Activated T-cell treated with anti-CD3 and anti-CD28 coated beads for 48 hours (primary cell): ENCODE measurements around the gene ARHGAP44.

Experiments
- DNase-seq: peaks from one replicate; pipeline ENCODE4 v3.0.0-alpha.2; 2020; ENCODE audit warnings: low read depth

ARHGAP44 gene

GRCh38 chr17:12789481-12790248 lies at the start of gene ARHGAP44:
ARHGAP44 (plus strand) TSS chr17:12789498; CDS start chr17:12789839, 341 bp downstream.
- peak; percentile 1 for DNase-seq

GRCh38 chr17:12739500-12739899 lies 49.8 kb upstream of the ARHGAP44 start:
- DNase-seq: no peak

- DNase-seq: no peak
Measured at GRCh38 chr17:12743046-12743445, 46.3 kb upstream of the ARHGAP44 start.

GRCh38 chr17:12744298-12744697 lies 45.0 kb upstream of the ARHGAP44 start:
- DNase-seq: no peak

GRCh38 chr17:12744786-12745185 lies 44.5 kb upstream of the ARHGAP44 start:
- no peak for DNase-seq

GRCh38 chr17:12745486-12745885 lies 43.8 kb upstream of the ARHGAP44 start:
- no peak for DNase-seq

GRCh38 chr17:12756786-12757185 lies 32.5 kb upstream of the ARHGAP44 start:
- no peak for DNase-seq

- no peak for DNase-seq
Measured at GRCh38 chr17:12759090-12759489, 30.2 kb upstream of the ARHGAP44 start.

GRCh38 chr17:12765548-12765947 lies 23.8 kb upstream of the ARHGAP44 start:
- no peak for DNase-seq

- no peak for DNase-seq
Measured at GRCh38 chr17:12768255-12768654, 21.0 kb upstream of the ARHGAP44 start.

- DNase-seq: no peak
Measured at GRCh38 chr17:12769981-12770380, 19.3 kb upstream of the ARHGAP44 start.

- no peak for DNase-seq
Measured at GRCh38 chr17:12773153-12773552, 16.1 kb upstream of the ARHGAP44 start.

GRCh38 chr17:12789075-12789480 lies 220 bp upstream of the ARHGAP44 start:
- peak; percentile 19 for DNase-seq

GRCh38 chr17:12790249-12791106 lies 1.2 kb downstream of the ARHGAP44 start:
- no peak for DNase-seq

GRCh38 chr17:12794919-12795532 lies 5.7 kb downstream of the ARHGAP44 start:
- DNase-seq: no peak

- no peak for DNase-seq
Measured at GRCh38 chr17:12800855-12801365, 11.6 kb downstream of the ARHGAP44 start.

- no peak for DNase-seq
Measured at GRCh38 chr17:12806630-12807029, 17.3 kb downstream of the ARHGAP44 start.

GRCh38 chr17:12808723-12809122 lies 19.4 kb downstream of the ARHGAP44 start:
- DNase-seq: no peak

GRCh38 chr17:12812877-12813276 lies 23.6 kb downstream of the ARHGAP44 start:
- no peak for DNase-seq

GRCh38 chr17:12813664-12814063 lies 24.4 kb downstream of the ARHGAP44 start:
- no peak for DNase-seq

- no peak for DNase-seq
Measured at GRCh38 chr17:12814718-12815117, 25.4 kb downstream of the ARHGAP44 start.

- no peak for DNase-seq
Measured at GRCh38 chr17:12815642-12816141, 26.4 kb downstream of the ARHGAP44 start.
